ENCODE results near the gene LRMDA. TPM values are rescaled to one million over a fixed set of nuclear protein-coding genes. Genes with fewer than 3 reads are reported as not detected.

LRMDA gene
- total RNA-seq, 1 experiment from 2014 or later: 1.2 TPM

GRCh38 chr10:75646218-75646915, 214.9 kb downstream of the LRMDA start:
- Histone ChIP-seq H3F3A (ENCODE audit: low read length, unreplicated experiment) (no peaks in the 10 kb centered on the region), H3K9me2 (replicated peaks; ENCODE audit: low read length) (no peaks in the 10 kb centered on the region), H3K79me2 (ENCODE audit: low read length) (no peaks in the 10 kb centered on the region), H3K9me3 (ENCODE audit: low read length) (no peaks in the 10 kb centered on the region), H3K27ac (ENCODE audit: low read length) (no peak overlapping the region), H3K4me2 (ENCODE audit: low read length) (no peak overlapping the region), H3K4me1 (ENCODE audit: insufficient read depth, low read length) (peaks cover 6% of the 10 kb centered on the region), H3K27me3 (ENCODE audit: low read length) (peaks cover 32% of the 10 kb centered on the region), H3K4me3 (ENCODE audit: low read length) (no peak overlapping the region), H3K36me3 (ENCODE audit: low read depth, low read length) (no peaks in the 10 kb centered on the region), H4K20me1 (ENCODE audit: low read length) (no peaks in the 10 kb centered on the region), H3K9ac (ENCODE audit: low read length) (no peak overlapping the region), H2AFZ (ENCODE audit: low read length) (no peak overlapping the region)
- ChIA-PET CTCF (interaction anchor here (0.6 kb wide), 1 partner anchor 137 kb away, joined by 17 read pairs; no protein-coding TSS in a partner anchor), POLR2A (ENCODE audit: unreplicated experiment) (no interaction called here)
- ATAC-seq: no peak
- no peak for DNase-seq
- BruUV-seq (replicated peaks): no TSS peak
- intact Hi-C loops (cut with micrococcal nuclease): no loop called here
- TF ChIP-seq EZH2 (IDR thresholded peaks at IDR 0.05; ENCODE audit: low read length, unreplicated experiment): no peak
- no peak for TF ChIP-seq EZH2phosphoT487 (IDR thresholded peaks at IDR 0.05; ENCODE audit: borderline replicate concordance, low read length)
- TF ChIP-seq CTCF (conservative IDR thresholded peaks at IDR 0.05; ENCODE audit: low read depth, low read length): no peak

- Histone ChIP-seq H3K4me1 (ENCODE audit: insufficient read depth, low read length) (peaks cover 6% of the 10 kb centered on the region), H2AFZ (ENCODE audit: low read length) (no peak overlapping the region), H3K36me3 (ENCODE audit: low read depth, low read length) (no peaks in the 10 kb centered on the region), H3K4me2 (ENCODE audit: low read length) (no peak overlapping the region), H3K9me2 (replicated peaks; ENCODE audit: low read length) (no peaks in the 10 kb centered on the region), H3K4me3 (ENCODE audit: low read length) (no peak overlapping the region), H3K9ac (ENCODE audit: low read length) (no peak overlapping the region), H3K79me2 (ENCODE audit: low read length) (no peaks in the 10 kb centered on the region), H3F3A (ENCODE audit: low read length, unreplicated experiment) (no peaks in the 10 kb centered on the region), H4K20me1 (ENCODE audit: low read length) (no peaks in the 10 kb centered on the region), H3K9me3 (ENCODE audit: low read length) (no peaks in the 10 kb centered on the region), H3K27ac (ENCODE audit: low read length) (no peak overlapping the region), H3K27me3 (ENCODE audit: low read length) (peaks cover 27% of the 10 kb centered on the region)
- ATAC-seq (no peak), DNase-seq (no peak)
- ChIA-PET POLR2A (ENCODE audit: unreplicated experiment) (interaction anchor here (0.6 kb wide), 1 partner anchor 1431 kb away, joined by 3 read pairs; no protein-coding TSS in a partner anchor), CTCF (no interaction called here)
- BruUV-seq (replicated peaks): no TSS peak
- intact Hi-C loops (cut with micrococcal nuclease): no loop called here
- TF ChIP-seq EZH2phosphoT487 (IDR thresholded peaks at IDR 0.05; ENCODE audit: borderline replicate concordance, low read length): no peak
- TF ChIP-seq EZH2 (IDR thresholded peaks at IDR 0.05; ENCODE audit: low read length, unreplicated experiment): no peak
- TF ChIP-seq CTCF (conservative IDR thresholded peaks at IDR 0.05; ENCODE audit: low read depth, low read length): no peak
Measured at GRCh38 chr10:75646916-75647315, 215.5 kb downstream of the LRMDA start.

- Histone ChIP-seq H3K9me3 (ENCODE audit: low read length) (no peaks in the 10 kb centered on the region), H3K27me3 (ENCODE audit: low read length) (peaks cover 20% of the 10 kb centered on the region), H3K36me3 (ENCODE audit: low read depth, low read length) (no peaks in the 10 kb centered on the region), H3K79me2 (ENCODE audit: low read length) (no peaks in the 10 kb centered on the region), H3K9ac (ENCODE audit: low read length) (no peak overlapping the region), H4K20me1 (ENCODE audit: low read length) (no peaks in the 10 kb centered on the region), H3K9me2 (replicated peaks; ENCODE audit: low read length) (no peaks in the 10 kb centered on the region), H3K4me1 (ENCODE audit: insufficient read depth, low read length) (peaks cover 13% of the 10 kb centered on the region), H3F3A (ENCODE audit: low read length, unreplicated experiment) (no peaks in the 10 kb centered on the region), H3K4me2 (ENCODE audit: low read length) (no peak overlapping the region), H3K4me3 (ENCODE audit: low read length) (no peak overlapping the region), H2AFZ (ENCODE audit: low read length) (no peak overlapping the region), H3K27ac (ENCODE audit: low read length) (no peak overlapping the region)
- ATAC-seq (no peak), DNase-seq (no peak)
- intact Hi-C loops (cut with micrococcal nuclease): no loop called here
- ChIA-PET POLR2A (ENCODE audit: unreplicated experiment) (interaction anchor here (0.6 kb wide), 1 partner anchor 1432 kb away, joined by 3 read pairs; no protein-coding TSS in a partner anchor), CTCF (interaction anchor here (0.6 kb wide), 1 partner anchor 1054 kb away, joined by 4 read pairs; no protein-coding TSS in a partner anchor)
- no TSS peak for BruUV-seq (replicated peaks)
- TF ChIP-seq EZH2phosphoT487 (IDR thresholded peaks at IDR 0.05; ENCODE audit: borderline replicate concordance, low read length): no peak
- TF ChIP-seq CTCF (conservative IDR thresholded peaks at IDR 0.05; ENCODE audit: low read depth, low read length): no peak
- TF ChIP-seq EZH2 (IDR thresholded peaks at IDR 0.05; ENCODE audit: low read length, unreplicated experiment): no peak
Measured at GRCh38 chr10:75647675-75648074, 216.3 kb downstream of the LRMDA start.
